ENCODE results near the gene PHYHD1. TPM values are rescaled to one million over a fixed set of nuclear protein-coding genes. Genes with fewer than 3 reads are reported as not detected.
A peak's percentile ranks its signal among the peaks of the same experiment; 100 is the strongest.

Gene PHYHD1
- total RNA-seq, 1 experiment from 2014 or later: 0.32 TPM

DNA sequence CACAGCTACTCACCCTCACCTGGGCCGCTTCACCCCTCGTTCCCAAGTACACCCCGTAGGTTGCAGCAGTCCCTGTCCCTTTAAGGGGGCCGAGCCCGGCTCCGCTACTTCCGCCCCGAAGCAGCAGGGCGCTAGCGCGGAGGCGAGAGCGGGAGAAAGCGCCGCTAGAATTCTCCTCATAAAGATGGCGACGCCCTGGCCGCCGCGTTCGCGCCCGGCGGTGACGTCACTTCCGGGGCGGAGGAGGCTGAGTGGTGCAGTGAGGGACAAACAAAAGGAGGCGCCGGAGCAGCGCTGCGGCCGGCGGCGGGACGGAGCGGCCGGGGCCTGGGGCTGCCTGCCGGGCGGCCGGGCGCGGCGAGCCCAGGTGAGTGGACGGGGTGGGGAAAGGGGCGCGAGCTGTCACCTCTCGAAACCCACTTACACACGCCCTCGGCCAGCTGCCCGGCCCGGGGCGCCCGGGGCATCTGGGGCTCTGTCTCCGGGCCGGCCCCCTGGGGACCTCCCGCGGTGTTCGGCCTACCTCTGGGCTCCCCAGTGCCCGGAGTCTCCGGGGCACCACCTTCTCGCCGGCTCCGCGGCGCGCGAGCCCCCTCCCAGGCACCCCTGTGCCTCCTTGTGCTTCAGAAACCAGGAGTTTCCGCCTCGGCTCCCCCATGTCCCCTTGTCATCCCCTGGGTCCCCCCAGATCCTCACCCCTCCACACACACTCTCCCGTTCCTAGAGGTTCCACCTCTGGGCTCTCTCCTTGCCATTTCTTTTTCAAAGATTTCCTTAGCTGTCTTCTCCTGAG is 38.7 kb upstream of the PHYHD1 start, which contains the start of the genes KYAT1 and LRRC8A:
Gene KYAT1 (minus strand): TSS at position 67 of the 793 bp plus-strand sequence. CDS start 36,545 bp downstream, outside the sequence.
Gene LRRC8A (plus strand): TSS at position 250 of the 793 bp plus-strand sequence. CDS start 25,032 bp downstream, outside the sequence.
- RAD21 ChIA-PET (ENCODE audit: low non-redundant PET in 1 of 2, low total read pairs in 2 of 2, uncharacterized antibody in 2 of 2, unreplicated experiment in 2 of 2): interaction anchor here in 1 of 2 experiments (0.6 kb wide), 1 partner anchor 14 kb away, joined by 3 read pairs; no protein-coding TSS in a partner anchor

More for the DNA sequence above, 38.7 kb upstream of the PHYHD1 start, which contains the start of the genes KYAT1 and LRRC8A:
- BruUV-seq (replicated peaks): no TSS peak
- TF ChIP-seq ZFX (IDR thresholded peaks at IDR 0.05): peak; percentile 83; the same call in 1 of the 2 replicates
- 0 out of 6 replicates have a peak, but pooled peaks of 1 of the 3 experiments have one; percentile 5 for TF ChIP-seq CTCF (IDR thresholded peaks at IDR 0.05 in 2 of 3, conservative IDR thresholded peaks at IDR 0.05 in 1 of 3; ENCODE audit: borderline replicate concordance in 1 of 3, insufficient read depth in 1 of 3, low read depth in 2 of 3, low read length in 2 of 3)
- TF ChIP-seq TCF7L2 (IDR thresholded peaks at IDR 0.05; ENCODE audit: borderline replicate concordance, extremely low read depth, insufficient read depth, insufficient read length): peak; percentile 34
- TF ChIP-seq ZNF274 (IDR thresholded peaks at IDR 0.05; ENCODE audit: low read depth, low read length): no peak
- TF ChIP-seq, protein P1, sequence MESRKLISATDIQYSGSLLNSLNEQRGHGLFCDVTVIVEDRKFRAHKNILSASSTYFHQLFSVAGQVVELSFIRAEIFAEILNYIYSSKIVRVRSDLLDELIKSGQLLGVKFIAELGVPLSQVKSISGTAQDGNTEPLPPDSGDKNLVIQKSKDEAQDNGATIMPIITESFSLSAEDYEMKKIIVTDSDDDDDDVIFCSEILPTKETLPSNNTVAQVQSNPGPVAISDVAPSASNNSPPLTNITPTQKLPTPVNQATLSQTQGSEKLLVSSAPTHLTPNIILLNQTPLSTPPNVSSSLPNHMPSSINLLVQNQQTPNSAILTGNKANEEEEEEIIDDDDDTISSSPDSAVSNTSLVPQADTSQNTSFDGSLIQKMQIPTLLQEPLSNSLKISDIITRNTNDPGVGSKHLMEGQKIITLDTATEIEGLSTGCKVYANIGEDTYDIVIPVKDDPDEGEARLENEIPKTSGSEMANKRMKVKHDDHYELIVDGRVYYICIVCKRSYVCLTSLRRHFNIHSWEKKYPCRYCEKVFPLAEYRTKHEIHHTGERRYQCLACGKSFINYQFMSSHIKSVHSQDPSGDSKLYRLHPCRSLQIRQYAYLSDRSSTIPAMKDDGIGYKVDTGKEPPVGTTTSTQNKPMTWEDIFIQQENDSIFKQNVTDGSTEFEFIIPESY (IDR thresholded peaks at IDR 0.05; ENCODE audit: extremely low read depth, insufficient replicate concordance, low read length): peak; percentile 71
- peak; percentile 66 for TF ChIP-seq POLR2AphosphoS5 (IDR thresholded peaks at IDR 0.05; ENCODE audit: low read depth, low read length)
- TF ChIP-seq YY1 (IDR thresholded peaks at IDR 0.05; ENCODE audit: extremely low read depth, insufficient replicate concordance, low read depth, low read length): peak; percentile 98
- TF ChIP-seq POLR2A (IDR thresholded peaks at IDR 0.05; ENCODE audit: borderline replicate concordance, extremely low read depth, insufficient read depth, insufficient read length): peak; percentile 75
- TF ChIP-seq, protein P2, sequence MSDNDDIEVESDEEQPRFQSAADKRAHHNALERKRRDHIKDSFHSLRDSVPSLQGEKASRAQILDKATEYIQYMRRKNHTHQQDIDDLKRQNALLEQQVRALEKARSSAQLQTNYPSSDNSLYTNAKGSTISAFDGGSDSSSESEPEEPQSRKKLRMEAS (IDR thresholded peaks at IDR 0.05): no peak
- CTCF ChIA-PET: interaction anchor here (1.6 kb wide), 1 partner anchor 247 kb away, joined by 3 read pairs; no protein-coding TSS in a partner anchor
- Histone ChIP-seq H3K9me3 (ENCODE audit: control insufficient read depth in 1 of 2, insufficient read depth in 1 of 2, low read depth in 1 of 2, low read length in 2 of 2) (no peaks in the 10 kb centered on the region), H3K9ac (ENCODE audit: low read length) (peak within 1 kb of the TSS; percentile 94), H3K27ac (ENCODE audit: low read depth, low read length) (peak within 1 kb of the TSS; percentile 76), H3K4me2 (ENCODE audit: low read length) (peak within 1 kb of the TSS; percentile 99), H3K27me3 (ENCODE audit: insufficient read depth, low read length) (no peaks in the 10 kb centered on the region), H3K4me3 (replicated peaks in 1 of 2; ENCODE audit: low read depth in 1 of 2, low read length in 2 of 2) (peak within 1 kb of the TSS; percentile 55 to 100), H2AFZ (ENCODE audit: low read depth, low read length, poor library complexity, severe bottlenecking) (peak within 1 kb of the TSS; percentile 61), H3K9me2 (ENCODE audit: insufficient read depth) (no peaks in the 10 kb centered on the region), H3K36me3 (ENCODE audit: control insufficient read depth in 1 of 2, insufficient read depth in 2 of 2, low read length in 2 of 2) (peaks cover 0 to 5% of the 10 kb centered on the region in 2 experiments; a peak in 1 of 4 replicates), H4K20me1 (ENCODE audit: insufficient read depth) (no peaks in the 10 kb centered on the region), H3K4me1 (ENCODE audit: control insufficient read depth in 1 of 2, insufficient read depth in 2 of 2, low read length in 2 of 2) (peaks cover 7 to 25% of the 10 kb centered on the region in 2 experiments; a peak in 2 of 4 replicates), H3K79me2 (ENCODE audit: insufficient read depth, low read length) (peaks cover 35% of the 10 kb centered on the region)
- intact Hi-C loops (cut with micrococcal nuclease): loop anchor here (5.0 kb wide), 2 partner anchors 150 to 245 kb away; no protein-coding TSS in a partner anchor
- peak; percentile 92 for DNase-seq (ENCODE audit: low read depth, low spot score)
- POLR2A ChIA-PET: no interaction called here
- ATAC-seq: peak; percentile 88

Data from HCT116 (cell line).